M059J (cell line): ENCODE measurements around the gene SNAP25. TPM values are rescaled to one million over a fixed set of nuclear protein-coding genes. Genes with fewer than 3 reads are reported as not detected.

Source experiments
- DNase-seq: peaks from one replicate; pipeline ENCODE4 v3.0.0-alpha.2; 2012; ENCODE audit warnings: low read depth
- total RNA-seq: library from RNA; depleted of rRNA; stranded (reverse); fragments of >200 nt; shearing (Covaris generic); gene quantifications from 2 replicates; pipeline ENCODE4 v1.2.3, GENCODE V29; 2014; rRNA removed

Gene SNAP25
- total RNA-seq, 1 experiment from 2014 or later, result 11.9 TPM

DNA sequence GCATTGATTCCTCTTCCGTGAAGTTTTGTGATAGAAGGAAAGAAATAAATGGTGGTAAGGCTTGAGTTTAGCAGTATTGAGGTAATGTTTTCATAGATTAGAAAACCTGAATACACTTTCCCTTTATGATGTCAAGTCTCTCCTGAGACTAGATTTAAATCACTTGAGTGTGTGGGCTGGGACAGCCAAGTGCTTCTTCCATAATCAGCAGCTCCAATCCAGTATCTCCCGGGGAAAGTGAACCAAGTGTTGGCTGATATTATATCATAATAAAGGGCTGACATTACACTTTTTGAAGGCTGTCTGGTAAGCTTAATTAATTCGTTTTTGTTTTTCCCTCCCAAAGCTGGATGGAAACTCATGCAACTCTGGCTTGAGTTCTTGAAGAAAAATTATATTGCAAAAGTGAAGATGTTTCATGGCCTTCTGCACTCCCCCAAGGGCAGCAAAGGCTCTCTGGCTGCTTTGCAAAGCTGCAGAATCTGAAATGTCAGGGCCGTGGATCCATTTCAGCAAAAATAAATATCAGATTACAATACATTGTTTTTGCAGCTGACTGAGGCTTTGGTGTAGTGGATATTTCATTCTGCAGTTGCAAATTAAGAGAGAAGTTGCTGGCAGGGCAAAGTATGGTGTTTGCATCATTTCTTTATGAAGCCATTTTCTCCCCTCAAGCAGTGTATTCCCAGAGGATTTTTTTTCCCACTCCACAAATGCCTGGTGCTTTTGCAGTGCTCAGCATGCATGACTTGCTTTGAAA, 114.2 kb downstream of the SNAP25 start:
- DNase-seq, result no peak

DNA sequence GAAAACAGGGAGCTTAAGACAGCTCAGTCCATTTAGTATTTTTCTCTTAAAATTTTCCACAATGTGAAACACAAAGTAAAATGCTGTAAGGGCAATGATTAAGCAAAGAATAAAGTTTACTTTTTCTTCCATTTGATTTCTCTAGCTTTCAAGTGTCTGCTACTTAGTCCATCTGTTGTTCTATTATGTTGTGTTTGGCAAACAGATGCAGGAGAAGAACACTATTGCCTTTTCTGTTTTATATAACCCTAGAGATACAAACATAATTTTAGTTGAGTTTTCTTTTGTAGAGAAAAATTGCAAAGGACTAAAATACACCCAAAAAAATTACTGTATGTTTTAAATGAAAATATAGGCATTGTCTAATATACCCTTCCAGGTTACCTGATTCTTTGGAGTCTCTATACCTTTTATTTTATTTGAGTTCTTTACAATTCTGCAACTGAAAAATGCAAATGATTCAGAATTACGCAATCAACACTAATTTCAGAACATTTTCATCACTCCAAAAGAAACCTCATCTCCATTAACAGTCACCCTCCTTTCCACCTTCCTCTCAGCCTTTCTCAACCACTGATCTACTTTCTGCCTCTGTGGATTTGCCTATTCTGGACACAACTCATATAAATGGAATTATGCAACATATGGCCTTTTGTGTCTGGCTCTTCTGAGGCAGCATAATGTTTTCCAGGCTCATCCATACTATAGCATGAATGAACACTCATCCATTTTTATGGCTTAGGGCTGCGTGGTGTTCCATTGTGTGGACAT, 118.5 kb downstream of the SNAP25 start:
- DNase-seq, result no peak

DNA sequence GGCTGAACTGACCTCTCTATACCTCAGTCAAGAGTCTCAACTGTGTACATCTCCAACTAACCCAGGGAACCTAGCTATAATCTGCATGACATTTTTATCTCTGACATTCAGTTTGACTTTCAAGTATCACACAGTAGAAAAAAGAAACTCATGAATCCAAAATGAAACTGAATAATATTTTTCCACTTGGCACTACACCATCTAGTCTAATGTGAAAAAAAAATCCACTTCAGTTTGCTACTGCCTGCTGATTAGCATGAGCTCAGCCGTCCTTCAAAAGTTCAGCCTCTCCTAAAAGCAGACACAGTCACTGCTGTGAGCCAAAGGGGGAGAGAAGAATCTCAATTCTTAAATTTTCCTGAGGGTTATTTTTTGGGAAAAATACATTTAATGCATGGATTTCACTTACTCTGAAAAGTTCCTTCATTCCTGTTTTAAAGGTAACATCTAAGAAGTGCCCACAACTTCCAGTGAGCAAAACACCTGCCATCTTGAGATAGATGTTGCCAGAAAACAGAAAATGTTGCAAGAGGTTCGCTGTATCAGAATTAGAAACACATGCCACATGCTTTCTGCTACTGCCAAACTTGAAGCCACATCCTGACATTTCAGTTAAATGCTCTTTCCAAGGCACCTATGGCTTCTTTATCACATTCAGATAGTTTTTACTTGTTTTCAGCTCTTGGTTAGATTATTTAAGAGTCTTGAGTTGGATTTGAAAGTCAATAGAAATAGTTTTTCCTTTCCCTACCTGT, 120.0 kb downstream of the SNAP25 start:
- DNase-seq, result no peak

DNA sequence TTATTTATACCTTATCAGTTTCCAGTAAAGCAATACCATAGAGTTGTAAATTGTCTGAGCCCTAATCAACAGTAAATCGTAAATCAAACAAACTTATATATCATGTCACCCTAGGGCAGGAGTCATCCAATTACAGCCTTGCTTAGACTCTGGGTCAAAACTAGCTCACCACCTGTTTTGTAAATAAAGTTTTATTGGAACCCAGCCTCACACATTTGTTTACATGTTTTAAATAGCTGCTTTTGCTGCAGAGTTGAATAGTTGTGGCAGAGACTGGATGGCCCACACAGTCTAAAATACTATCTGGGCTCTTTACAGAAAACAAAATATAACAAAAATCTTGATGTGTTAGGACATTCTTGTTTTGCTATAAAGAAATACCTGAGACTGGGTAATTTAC, 121.0 kb downstream of the SNAP25 start:
- peak; percentile 25 for DNase-seq

DNA sequence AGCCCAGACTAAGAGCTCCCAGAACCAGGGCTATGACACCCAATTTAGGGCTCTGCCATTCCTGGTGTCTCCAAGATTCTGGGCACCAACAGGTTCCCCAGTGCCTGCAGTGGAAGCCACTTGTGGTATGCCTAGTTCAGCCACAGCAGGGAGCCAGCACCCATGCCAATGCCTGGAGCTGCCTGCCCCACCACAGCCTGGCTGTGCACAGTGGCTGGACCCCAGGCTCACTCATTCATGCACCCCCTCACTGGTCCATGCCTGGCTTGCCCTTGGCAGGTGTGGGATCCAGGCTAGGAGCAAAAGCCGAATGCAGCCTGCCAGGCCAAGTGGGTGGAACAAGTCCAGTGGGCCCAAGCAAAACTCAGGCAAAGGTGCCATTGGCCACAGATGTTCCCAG, 123.5 kb downstream of the SNAP25 start:
- DNase-seq, result no peak

DNA sequence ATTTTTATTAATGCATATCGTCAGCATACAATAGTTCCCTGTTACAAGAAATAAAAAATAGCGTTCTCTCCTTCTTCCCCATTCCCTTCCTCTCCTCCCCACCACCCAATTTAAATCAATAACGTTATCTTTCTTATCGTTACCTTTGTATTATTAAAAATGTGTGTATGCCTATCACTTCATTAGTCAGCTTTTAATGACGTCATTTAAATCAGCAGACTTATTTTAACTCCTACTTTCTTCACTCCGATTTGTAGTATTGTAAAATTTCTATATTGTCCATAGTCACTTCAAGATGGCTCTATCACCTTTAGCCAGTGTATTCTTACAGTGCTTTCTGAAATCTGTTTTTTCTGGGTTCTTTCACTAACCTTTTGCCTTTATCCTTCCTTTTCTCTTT, 126.3 kb downstream of the SNAP25 start:
- DNase-seq, result no peak

DNA sequence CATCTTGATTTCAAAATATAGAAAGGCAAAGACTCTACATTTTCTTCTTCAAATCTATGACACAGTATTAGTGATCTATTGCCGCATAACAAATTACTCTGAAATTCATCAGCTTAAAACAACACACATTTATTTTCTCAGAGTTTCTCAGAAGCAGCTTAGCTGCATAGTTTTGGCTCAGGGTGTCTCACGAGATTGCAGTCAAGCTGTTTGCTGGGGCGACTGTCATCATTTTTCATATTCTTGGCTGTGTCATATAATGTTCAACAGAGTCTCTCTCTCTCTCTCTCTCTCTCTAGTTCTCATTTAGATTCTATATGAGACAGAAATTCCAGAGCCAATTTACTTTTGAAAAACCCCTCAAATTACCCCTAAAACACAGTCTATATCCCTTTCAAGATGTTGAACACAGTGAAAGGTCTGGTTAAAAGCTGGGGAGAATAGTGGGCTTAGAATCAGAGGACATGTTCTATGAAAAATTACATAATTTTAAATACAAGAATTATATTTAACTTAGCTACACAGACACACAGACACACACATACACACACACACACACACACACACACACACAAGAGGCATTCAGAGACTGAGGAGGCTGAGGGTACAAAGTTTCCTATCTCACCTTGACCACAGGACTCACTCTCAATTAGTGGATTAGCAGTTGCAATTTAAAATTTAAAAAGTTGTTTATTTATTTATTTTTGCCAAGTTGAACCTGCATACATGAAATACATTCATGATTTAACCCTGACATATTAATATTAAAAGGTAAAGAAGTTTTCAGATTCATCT, 128.7 kb downstream of the SNAP25 start:
- DNase-seq, result no peak

DNA sequence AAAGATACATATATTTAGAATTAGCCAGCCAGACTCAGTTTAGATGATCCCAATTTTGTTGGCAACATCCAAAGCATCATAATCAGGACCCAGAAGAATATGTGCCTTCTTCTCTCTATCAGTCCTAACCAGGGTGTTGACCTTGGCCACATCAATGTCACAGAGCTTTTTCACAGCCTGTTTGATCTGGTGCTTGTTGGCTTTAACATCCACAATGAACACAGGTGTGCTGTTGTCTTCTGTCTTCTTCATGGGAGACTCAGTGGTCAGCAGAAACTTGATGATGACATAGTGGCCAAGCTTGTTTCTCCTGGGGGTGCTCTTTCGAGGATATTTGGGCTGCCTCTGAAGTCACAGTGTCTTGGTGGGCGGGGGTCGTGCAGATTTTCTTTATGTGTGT, 130.5 kb downstream of the SNAP25 start:
- DNase-seq, result no peak

DNA sequence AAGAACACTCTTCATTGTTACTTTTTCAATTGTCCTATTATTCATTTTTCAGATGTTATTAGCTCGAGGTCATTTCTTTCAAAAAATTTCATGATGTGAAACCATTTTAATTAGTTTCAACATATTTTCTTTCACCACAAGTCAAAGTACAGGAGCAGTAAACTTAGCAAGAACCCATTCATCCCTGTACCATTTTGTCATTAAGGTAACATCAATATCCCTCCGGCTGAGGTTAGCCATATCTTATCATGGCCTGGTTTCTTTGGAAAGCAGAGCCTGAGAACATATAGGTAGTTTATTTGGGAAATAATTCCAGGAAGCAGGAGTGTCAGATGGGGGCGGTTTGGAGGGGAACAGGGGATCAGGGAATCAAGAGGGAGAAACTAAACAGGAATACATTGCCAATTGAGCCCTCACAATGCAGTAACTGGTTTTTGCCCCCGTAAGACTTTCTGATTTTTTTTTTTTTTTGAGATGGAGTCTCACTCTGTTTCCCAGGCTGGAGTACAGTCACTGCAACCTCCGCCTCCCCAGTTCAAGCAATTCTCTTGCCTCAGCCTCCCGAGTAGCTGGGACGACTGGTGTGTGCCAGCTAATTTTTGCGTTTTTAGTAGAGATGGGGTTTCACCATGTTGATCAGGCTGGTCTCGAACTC, 131.7 kb downstream of the SNAP25 start:
- no peak for DNase-seq

DNA sequence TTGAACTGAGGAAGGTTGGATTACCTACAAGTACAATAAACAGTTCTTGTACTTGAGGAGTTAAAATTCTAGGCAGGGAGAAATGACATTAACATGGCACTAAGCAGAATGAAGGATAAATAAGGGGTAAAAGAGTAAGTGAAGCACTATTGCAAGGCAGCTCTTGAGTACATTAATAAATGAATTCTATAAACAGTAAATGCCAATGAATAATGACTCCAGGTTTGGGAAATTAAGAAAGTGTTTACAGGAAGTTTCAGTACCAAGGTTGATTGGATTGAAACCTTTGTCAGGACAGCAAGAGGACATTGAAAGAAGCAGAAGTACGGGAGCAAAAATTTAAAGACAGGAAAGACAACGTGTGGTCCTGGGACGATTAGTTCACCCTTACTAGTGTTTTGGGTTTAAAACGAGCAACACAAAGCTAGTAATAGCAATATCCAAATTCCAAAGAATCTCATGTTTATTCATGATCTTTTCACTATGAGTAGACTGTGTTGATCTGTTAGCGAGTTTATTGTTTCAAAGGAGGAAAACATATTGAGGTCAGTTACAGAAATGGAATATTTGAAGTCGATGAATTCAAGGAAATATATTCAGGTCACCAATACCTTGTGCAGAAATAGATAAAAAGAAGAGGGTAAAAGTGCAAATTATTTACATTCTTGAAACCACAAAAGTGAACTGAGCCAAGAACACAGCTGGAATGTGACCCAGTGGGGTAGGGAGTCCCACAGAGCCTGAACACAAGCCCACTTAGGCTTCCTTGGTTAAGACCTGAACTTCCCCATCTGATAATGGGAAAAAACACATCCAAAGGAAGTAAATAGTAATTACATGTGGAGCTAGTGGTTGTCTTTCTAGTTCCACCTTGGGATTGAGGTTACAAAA, 134.5 kb downstream of the SNAP25 start:
- peak; percentile 61 for DNase-seq

DNA sequence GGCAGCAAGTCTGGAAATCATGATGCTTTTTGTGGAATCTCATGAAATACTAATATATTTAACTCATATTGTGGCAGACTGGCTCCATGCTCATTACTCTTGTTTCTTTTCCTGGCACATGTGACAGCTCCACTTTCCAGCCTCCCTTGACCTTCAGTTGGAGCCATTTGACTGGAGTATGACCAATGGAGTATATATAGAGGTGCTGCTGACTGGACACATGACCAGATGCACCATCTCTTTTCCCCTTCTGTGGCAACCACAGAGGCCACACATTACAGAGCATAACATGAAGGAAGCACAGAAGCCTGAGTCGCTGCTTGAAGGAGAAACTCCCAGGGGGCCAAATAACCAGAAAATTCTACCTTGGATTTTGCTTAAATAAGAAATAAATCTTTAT, 138.0 kb downstream of the SNAP25 start:
- peak; percentile 47 for DNase-seq

Other genes starting within 250 kb of the SNAP25 start
- 4.5 and 6.3 TPM in 2 replicates for gene ANKEF1, start 183.8 kb upstream of the SNAP25 start, total RNA-seq
- 16.6 and 21.0 TPM in 2 replicates for gene MKKS, start 215.4 kb downstream of the SNAP25 start, total RNA-seq
- gene SLX4IP, start 216.5 kb downstream of the SNAP25 start, total RNA-seq, result 6.4 and 10.3 TPM in 2 replicates